IMR-90 (cell line): ENCODE results near the gene CUL9. TPM values are rescaled to one million over a fixed set of nuclear protein-coding genes. Genes with fewer than 3 reads are reported as not detected.
A peak's percentile ranks its signal among the peaks of the same experiment; 100 is the strongest.

Experiments used
- ATAC-seq: fragments of 200-7000 bp; cut with Tn5 transposase; 2 replicates; pipeline ENCODE4 v1.9.1; 2020; ENCODE audit warnings: low read depth, mild to moderate bottlenecking, moderate library complexity
- BruUV-seq: library from RNA; stranded (reverse); fragments of 400-500 nt; replicated peaks from 2 replicates; lab custom pipeline; 2021; lab: Mats Ljungman, UMichigan
- CTCF ChIA-PET: fragments of 300-600 bp; formaldehyde crosslinking; extraction: SDS; loops from one replicate; lab custom pipeline; 2021; ENCODE audit warnings: antibody characterized with exemption; lab: Yijun Ruan, JAX
- POLR2A ChIA-PET: fragments of 300-600 bp; sonication (Branson Sonifier 250); formaldehyde crosslinking; loops from one replicate; lab custom pipeline; 2022; ENCODE audit warnings: antibody characterized with exemption; ENCODE audit not compliant: unreplicated experiment; lab: Charles Lee
- DNase-seq: peaks from one replicate; pipeline ENCODE4 v3.0.0; 2013
- H2AFZ ChIP-seq: replicated peaks from 2 replicates; pipeline ENCODE3; 2013; ENCODE audit warnings: low read length, mild to moderate bottlenecking; ENCODE audit not compliant: poor library complexity
- H2AK5ac ChIP-seq: 2 replicates; pipeline ENCODE4 v1.6.1; 2013; ENCODE audit warnings: low read depth, low read length, inconsistent platforms
- H2AK9ac ChIP-seq: replicated peaks from 2 replicates; pipeline ENCODE3; 2013; ENCODE audit warnings: mild to moderate bottlenecking, low read depth, low read length, moderate library complexity; ENCODE audit not compliant: poor library complexity
- H2BK120ac ChIP-seq: 2 replicates; pipeline ENCODE4 v1.6.1; 2013; ENCODE audit warnings: low read depth, low read length, inconsistent platforms
- H2BK15ac ChIP-seq: 3 replicates; pipeline ENCODE4 v1.6.1; 2013; ENCODE audit warnings: low read depth, low read length, inconsistent platforms
- H2BK20ac ChIP-seq: 2 replicates; pipeline ENCODE4 v1.6.1; 2013; ENCODE audit warnings: low read depth, mild to moderate bottlenecking, inconsistent platforms, low read length, moderate library complexity
- H2BK5ac ChIP-seq: 2 replicates; pipeline ENCODE4 v1.6.1; 2013; ENCODE audit warnings: mild to moderate bottlenecking, low read depth, low read length, inconsistent platforms; ENCODE audit not compliant: poor library complexity, severe bottlenecking
- H3K14ac ChIP-seq: replicated peaks from 2 replicates; pipeline ENCODE4 v1.6.1; 2013; ENCODE audit warnings: low read depth, low read length, inconsistent platforms
- H3K18ac ChIP-seq: 2 replicates; pipeline ENCODE4 v1.6.1; 2013; ENCODE audit warnings: low read depth, low read length, control low read depth
- H3K23ac ChIP-seq: 2 replicates; pipeline ENCODE4 v1.6.1; 2013; ENCODE audit warnings: low read depth, low read length, inconsistent platforms
- H3K27ac ChIP-seq: 2 replicates; pipeline ENCODE4 v1.5.1; 2013; ENCODE audit warnings: mild to moderate bottlenecking, control low read depth, low read length; ENCODE audit not compliant: insufficient read depth
- H3K27me3 ChIP-seq: 2 replicates; pipeline ENCODE4 v1.6.1; 2013; ENCODE audit warnings: low read length; ENCODE audit not compliant: control insufficient read depth, insufficient read depth
- H3K36me3 ChIP-seq: 2 replicates; pipeline ENCODE4 v1.6.1; 2013; ENCODE audit warnings: low read length, mixed read lengths; ENCODE audit not compliant: control insufficient read depth, insufficient read depth
- H3K4ac ChIP-seq: 2 replicates; pipeline ENCODE4 v1.6.1; 2013; ENCODE audit warnings: low read depth, low read length, inconsistent platforms
- H3K4me1 ChIP-seq: 2 replicates; pipeline ENCODE4 v1.6.1; 2013; ENCODE audit warnings: low read length, mixed read lengths; ENCODE audit not compliant: control insufficient read depth, insufficient read depth
- H3K4me2 ChIP-seq: 2 replicates; pipeline ENCODE4 v1.6.1; 2013; ENCODE audit warnings: low read depth, mild to moderate bottlenecking, control low read depth, low read length, moderate library complexity
- H3K4me3 ChIP-seq: 2 replicates; pipeline ENCODE4 v1.5.1; 2013; ENCODE audit warnings: low read depth, mild to moderate bottlenecking, control low read depth, low read length, moderate library complexity; ENCODE audit not compliant: insufficient read depth
- H3K56ac ChIP-seq: 2 replicates; pipeline ENCODE4 v1.6.1; 2013; ENCODE audit warnings: low read length, inconsistent platforms; ENCODE audit not compliant: insufficient read depth; ENCODE audit errors: extremely low read depth
- H3K79me1 ChIP-seq, 2 experiments: 2 replicates each; pipeline ENCODE4 v1.6.1; 2013; ENCODE audit warnings: low read length in 2 of 2, inconsistent platforms in 1 of 2, low read depth in 1 of 2
- H3K9ac ChIP-seq: 2 replicates; pipeline ENCODE4 v1.6.1; 2013; ENCODE audit warnings: low read depth, low read length, control low read depth
- H3K9me1 ChIP-seq: 2 replicates; pipeline ENCODE4 v1.6.1; 2013; ENCODE audit warnings: low read length, inconsistent platforms; ENCODE audit not compliant: insufficient read depth
- H3K9me3 ChIP-seq: 2 replicates; pipeline ENCODE4 v1.6.1; 2013; ENCODE audit warnings: low read length; ENCODE audit not compliant: control insufficient read depth, insufficient read depth
- H4K20me1 ChIP-seq: 2 replicates; pipeline ENCODE4 v1.6.1; 2013; ENCODE audit warnings: low read length, inconsistent platforms; ENCODE audit not compliant: insufficient read depth
- H4K5ac ChIP-seq: 2 replicates; pipeline ENCODE4 v1.6.1; 2013; ENCODE audit warnings: mild to moderate bottlenecking, low read depth, low read length, control low read depth
- H4K8ac ChIP-seq, 2 experiments: 2 replicates each; pipeline ENCODE4 v1.6.1; 2013; ENCODE audit warnings: low read depth in 2 of 2, low read length in 2 of 2, control low read depth in 1 of 2, inconsistent platforms in 1 of 2
- H4K91ac ChIP-seq: 2 replicates; pipeline ENCODE4 v1.6.1; 2013; ENCODE audit warnings: low read depth, low read length, inconsistent platforms; ENCODE audit not compliant: insufficient read depth
- BHLHE40 ChIP-seq: fragments of 150-350 bp; IDR thresholded peaks from 2 replicates; pipeline ENCODE4 v1.6.1; 2016; ENCODE audit warnings: mild to moderate bottlenecking, low read depth, low read length
- FOS ChIP-seq: fragments of 150-350 bp; IDR thresholded peaks from 2 replicates; pipeline ENCODE4 v1.6.1; 2016; ENCODE audit warnings: low read depth, low read length
- MAFK ChIP-seq: IDR thresholded peaks from 2 replicates; pipeline ENCODE4 v1.6.1; 2012; ENCODE audit warnings: low read depth, low read length, improper control_type of control experiment
- MAZ ChIP-seq: IDR thresholded peaks from 2 replicates; pipeline ENCODE4 v1.6.1; 2012; ENCODE audit warnings: low read depth, mild to moderate bottlenecking, low read length, improper control_type of control experiment, moderate library complexity, borderline replicate concordance
- MXI1 ChIP-seq: IDR thresholded peaks from 2 replicates; pipeline ENCODE4 v1.6.1; 2012; ENCODE audit warnings: low read depth, mild to moderate bottlenecking, low read length, moderate library complexity, borderline replicate concordance
- POLR2A ChIP-seq: IDR thresholded peaks from 2 replicates; pipeline ENCODE4 v1.6.1; 2012; ENCODE audit warnings: mild to moderate bottlenecking, low read depth, low read length
- WGBS, 2 experiments: methylation state at CpG; one replicate each; pipeline versions ENCODE4 v1.1.5 to v1.1.7; 2013; ENCODE audit warnings: missing lambda C conversion rate in 2 of 2; ENCODE audit not compliant: insufficient read length in 1 of 2; ENCODE audit errors: extremely low coverage in 2 of 2; 5-methylcytosine and 5-hydroxymethylcytosine counted together
- dilution Hi-C: fragments of 300-500 bp; cut with HindIII; formaldehyde crosslinking; loops from one replicate; pipeline ENCODE4 v1.14.3; 2018; ENCODE audit warnings: low sequenced_read_pairs; ENCODE audit not compliant: unreplicated experiment
- in situ Hi-C: fragments of 300-500 bp; cut with MboI; formaldehyde crosslinking; loops from 3 replicates; pipeline ENCODE4 v1.14.3; 2019; ENCODE audit warnings: low sequenced_read_pairs, inconsistent platforms, mixed read lengths
- intact Hi-C: fragments of 100-400 bp; cut with micrococcal nuclease; formaldehyde crosslinking; loops from 2 replicates; pipeline ENCODE4 v1.10.0; 2022
- polyA plus RNA-seq, 3 experiments: library from polyadenylated mRNA; depleted of rRNA; stranded (reverse); fragments of >200 nt; gene quantifications; 2 replicates each; pipeline ENCODE4 v1.2.3, GENCODE V29; 2012; ENCODE audit warnings: low replicate concordance in 1 of 3
- total RNA-seq: library from RNA; depleted of rRNA; stranded (reverse); fragments of >200 nt; gene quantifications from 2 replicates; pipeline ENCODE4 v1.2.3, GENCODE V29; 2012
- TF ChIP-seq, protein P1 (sequence below): fragments of 150-350 bp; IDR thresholded peaks from 2 replicates; pipeline ENCODE4 v1.6.1; 2016; ENCODE audit warnings: low read depth, mild to moderate bottlenecking, low read length, moderate library complexity, borderline replicate concordance
- TF ChIP-seq, protein P2 (sequence below): fragments of 150-350 bp; IDR thresholded peaks from 2 replicates; pipeline ENCODE4 v1.6.1; 2017; ENCODE audit warnings: mild to moderate bottlenecking, antibody characterized with exemption, low read length, low read depth

The CUL9 gene
- total and polyA plus RNA-seq, 2 of the 4 experiments (the other 2 are of a cell fraction), result 7.7 to 19.5 TPM

DNA sequence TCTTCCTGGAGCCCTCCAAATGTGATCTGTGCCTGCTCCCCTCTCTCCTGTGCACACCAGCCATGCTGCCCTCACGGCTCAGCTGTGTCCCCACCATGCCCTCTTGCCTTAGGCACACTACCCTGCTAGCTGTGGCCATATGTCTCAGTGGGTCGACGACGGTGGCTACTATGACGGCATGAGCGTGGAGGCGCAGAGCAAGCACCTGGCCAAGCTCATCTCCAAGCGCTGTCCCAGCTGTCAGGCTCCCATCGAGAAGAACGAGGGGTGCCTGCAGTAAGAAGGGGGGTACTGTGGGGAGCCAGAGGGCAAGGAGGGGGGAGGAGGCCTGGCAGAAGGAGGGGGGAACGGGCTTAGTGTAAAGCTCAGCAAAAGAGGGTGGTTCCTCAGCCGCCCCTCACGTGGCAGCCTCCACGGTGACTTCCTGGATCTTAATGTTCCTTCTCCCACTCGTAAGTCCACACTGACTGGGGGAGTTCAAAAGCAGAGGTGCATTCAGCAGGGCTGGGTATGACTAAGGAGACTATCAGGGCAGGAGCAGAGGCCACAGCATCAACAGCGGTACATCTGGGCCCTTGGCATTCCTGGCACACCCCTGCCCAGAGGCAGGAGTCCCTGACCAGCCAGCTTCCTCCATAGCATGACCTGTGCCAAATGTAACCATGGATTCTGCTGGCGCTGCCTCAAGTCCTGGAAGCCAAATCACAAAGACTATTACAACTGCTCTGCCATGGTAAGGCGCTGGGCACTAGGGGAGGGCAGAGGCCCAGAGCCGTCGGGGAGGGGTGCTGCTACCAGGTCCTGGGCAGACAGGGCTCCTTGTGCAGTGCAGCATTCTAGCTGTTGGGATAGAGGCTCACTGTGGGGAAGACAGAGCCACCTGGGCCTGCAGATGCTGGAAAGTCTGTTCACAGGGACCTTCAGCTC, 39.3 kb downstream of the CUL9 start (continued):
- TF ChIP-seq MAZ (no peak), FOS (no peak)

DNA sequence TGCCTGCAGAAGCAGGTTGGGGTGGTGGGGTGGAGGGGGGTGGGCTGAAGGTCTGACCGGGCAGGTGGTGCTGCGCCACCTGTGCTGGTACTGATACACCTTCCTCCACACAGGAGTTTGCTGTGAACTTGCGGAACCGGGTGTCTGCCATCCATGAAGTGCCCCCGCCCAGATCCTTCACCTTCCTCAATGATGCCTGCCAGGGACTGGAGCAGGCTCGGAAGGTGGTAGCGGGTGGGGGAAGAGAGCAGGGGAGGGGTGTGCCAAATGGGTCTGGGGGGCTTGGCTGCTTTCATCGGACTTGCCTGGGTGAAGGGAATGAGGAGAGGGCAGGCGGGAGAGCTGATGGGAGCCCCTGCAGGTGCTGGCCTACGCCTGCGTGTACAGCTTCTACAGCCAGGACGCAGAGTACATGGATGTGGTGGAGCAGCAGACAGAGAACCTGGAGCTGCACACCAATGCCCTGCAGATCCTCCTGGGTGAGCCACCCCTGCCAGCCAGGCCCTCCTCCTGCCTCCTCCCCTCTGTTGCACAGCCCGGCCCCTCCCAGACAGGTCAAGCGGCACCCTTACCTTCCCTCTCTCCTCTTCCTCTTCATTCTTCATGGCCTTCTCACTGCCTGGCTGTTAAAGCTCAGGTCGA, 40.5 kb downstream of the CUL9 start:
- Histone ChIP-seq H4K5ac (no peak overlapping the region), H2BK5ac (no peak overlapping the region), H2BK15ac (no peak overlapping the region), H3K23ac (no peak overlapping the region), H2BK120ac (no peak overlapping the region), H3K79me1 (no peaks in the 10 kb centered on the region; a peak in 1 of 4 replicates), H3K36me3 (peaks cover 39% of the 10 kb centered on the region), H2AK9ac (no peak overlapping the region), H2AFZ (peak overlapping the region; percentile 58), H3K4me2 (no peak overlapping the region), H3K56ac (no peak overlapping the region), H3K4me3 (no peak overlapping the region), H3K27ac (no peak overlapping the region), H3K14ac (no peak overlapping the region), H2AK5ac (no peak overlapping the region), H4K91ac (no peak overlapping the region), H4K20me1 (no peaks in the 10 kb centered on the region), H3K9me1 (no peaks in the 10 kb centered on the region), H3K27me3 (no peaks in the 10 kb centered on the region), H3K18ac (no peak overlapping the region), H2BK20ac (no peak overlapping the region), H3K4ac (no peak overlapping the region), H3K9ac (no peak overlapping the region), H4K8ac (no peak overlapping the region), H3K4me1 (peaks cover 2% of the 10 kb centered on the region; the same call in 1 of the 2 replicates), H3K9me3 (no peaks in the 10 kb centered on the region)
- CTCF ChIA-PET, result no interaction called here
- no peak for TF ChIP-seq BHLHE40
- TF ChIP-seq MAFK, result no peak
- TF ChIP-seq MXI1, result no peak
- no peak for TF ChIP-seq FOS
- TF ChIP-seq, protein P1, sequence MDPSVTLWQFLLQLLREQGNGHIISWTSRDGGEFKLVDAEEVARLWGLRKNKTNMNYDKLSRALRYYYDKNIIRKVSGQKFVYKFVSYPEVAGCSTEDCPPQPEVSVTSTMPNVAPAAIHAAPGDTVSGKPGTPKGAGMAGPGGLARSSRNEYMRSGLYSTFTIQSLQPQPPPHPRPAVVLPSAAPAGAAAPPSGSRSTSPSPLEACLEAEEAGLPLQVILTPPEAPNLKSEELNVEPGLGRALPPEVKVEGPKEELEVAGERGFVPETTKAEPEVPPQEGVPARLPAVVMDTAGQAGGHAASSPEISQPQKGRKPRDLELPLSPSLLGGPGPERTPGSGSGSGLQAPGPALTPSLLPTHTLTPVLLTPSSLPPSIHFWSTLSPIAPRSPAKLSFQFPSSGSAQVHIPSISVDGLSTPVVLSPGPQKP, result no peak
- TF ChIP-seq POLR2A, result no peak
- TF ChIP-seq, protein P2, sequence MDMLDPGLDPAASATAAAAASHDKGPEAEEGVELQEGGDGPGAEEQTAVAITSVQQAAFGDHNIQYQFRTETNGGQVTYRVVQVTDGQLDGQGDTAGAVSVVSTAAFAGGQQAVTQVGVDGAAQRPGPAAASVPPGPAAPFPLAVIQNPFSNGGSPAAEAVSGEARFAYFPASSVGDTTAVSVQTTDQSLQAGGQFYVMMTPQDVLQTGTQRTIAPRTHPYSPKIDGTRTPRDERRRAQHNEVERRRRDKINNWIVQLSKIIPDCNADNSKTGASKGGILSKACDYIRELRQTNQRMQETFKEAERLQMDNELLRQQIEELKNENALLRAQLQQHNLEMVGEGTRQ, result no peak
- WGBS, 2 experiments, result 80% methylated on average over 1 of the region's 15 CpGs; no CpG with 5 or more reads in 1 of the 2 experiments
- intact Hi-C loops (no loop called here), dilution Hi-C loops (no loop called here), in situ Hi-C loops (no loop called here)
- POLR2A ChIA-PET, result interaction anchor here (0.5 kb wide), 1 partner anchor 124 kb away, joined by 3 read pairs; no protein-coding TSS in a partner anchor
- DNase-seq (no peak), ATAC-seq (no peak)
- no TSS peak for BruUV-seq
